HG03060 (cell line): ENCODE results near the gene HMGB2.
A peak's percentile ranks its signal among the peaks of the same experiment; 100 is the strongest.

Source experiments
- ATAC-seq: cut with Tn5 transposase; IDR thresholded peaks from one replicate; pipeline ENCODE4 v1.9.1; 2021; ENCODE audit warnings: low read depth, moderate number of reproducible peaks; ENCODE audit not compliant: unreplicated experiment

HMGB2 gene

DNA sequence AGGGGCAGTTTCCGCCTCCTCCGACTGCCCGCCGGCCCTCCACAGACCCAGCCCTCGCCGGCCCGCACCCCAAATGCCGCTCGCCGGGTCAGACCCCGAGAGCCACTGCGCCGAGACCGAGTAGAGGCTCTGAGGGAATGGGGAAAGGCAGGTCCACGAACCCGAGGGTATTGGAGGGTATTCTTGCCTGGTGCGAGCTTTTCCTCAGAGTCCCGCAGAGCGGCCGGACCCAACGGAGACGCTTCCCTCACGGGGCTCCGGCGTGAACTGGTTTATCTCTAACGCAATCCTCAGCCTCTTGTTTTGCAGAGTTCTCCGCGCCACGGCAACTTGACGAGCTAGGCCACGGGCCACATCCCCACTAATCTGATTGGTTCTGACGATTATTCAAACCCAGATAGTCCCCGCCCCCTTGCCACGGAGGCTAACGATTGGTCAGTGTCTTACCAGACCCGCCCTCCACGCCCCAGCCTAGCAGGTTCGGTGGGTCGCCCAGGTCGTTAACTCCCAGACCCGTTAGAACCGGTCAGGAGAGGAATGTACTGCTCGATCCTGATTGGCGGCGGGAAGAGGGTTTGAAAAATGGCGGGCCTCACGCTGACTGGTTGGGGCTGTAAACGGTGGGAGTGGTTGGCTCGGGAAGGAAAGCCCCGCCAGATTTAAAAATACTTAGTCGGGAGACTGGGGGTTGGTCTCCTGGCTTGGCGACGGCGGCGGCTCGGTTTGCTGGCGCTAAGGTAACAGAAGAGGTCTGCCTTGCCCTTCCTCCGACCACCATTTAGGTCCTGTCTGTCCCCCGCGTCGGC is at the start of gene HMGB2:
Gene HMGB2, minus strand, starts transcription at position 274 of the 806 bp plus-strand sequence. CDS start 709 bp downstream, outside the sequence.
- ATAC-seq, result peak; percentile 81

DNA sequence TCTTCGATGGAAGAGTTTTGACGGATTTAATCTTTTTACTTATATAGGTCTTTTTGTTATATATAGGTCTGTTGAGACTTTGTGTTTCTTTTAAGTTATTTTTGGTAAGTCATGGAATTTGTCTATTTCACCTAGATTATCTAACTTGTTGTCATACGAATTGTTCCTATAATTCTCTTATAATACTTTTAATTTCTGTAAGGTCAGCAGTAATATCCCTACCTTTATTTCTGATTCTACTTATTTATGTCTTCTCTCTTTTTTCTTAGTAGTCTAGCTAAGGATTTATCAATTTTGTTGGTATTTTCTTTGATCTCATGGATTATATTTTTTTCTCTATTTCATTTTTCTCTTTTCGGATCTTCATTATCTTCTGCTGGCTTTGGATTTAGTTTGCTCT is 48.2 kb upstream of the HMGB2 start:
- no peak for ATAC-seq

DNA sequence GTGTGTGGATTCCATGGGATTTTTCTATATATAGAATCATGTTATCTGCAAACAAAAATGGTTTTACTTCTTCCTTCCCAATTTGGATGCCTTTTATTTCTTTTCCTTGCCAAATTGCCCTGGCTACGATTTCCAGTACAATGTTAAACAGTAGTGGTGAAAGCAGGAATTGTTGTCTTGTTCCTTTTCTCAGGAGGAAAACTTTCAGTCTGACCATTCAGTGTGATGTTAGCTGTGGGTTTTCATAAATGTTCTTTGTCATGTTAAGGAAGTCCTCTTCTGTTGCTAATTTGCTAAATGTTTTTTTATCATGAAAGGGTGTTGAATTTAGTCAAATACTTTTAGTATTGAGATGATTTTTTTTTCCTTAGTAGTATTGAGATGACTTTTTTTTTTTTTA is 47.5 kb upstream of the HMGB2 start:
- ATAC-seq, result no peak

DNA sequence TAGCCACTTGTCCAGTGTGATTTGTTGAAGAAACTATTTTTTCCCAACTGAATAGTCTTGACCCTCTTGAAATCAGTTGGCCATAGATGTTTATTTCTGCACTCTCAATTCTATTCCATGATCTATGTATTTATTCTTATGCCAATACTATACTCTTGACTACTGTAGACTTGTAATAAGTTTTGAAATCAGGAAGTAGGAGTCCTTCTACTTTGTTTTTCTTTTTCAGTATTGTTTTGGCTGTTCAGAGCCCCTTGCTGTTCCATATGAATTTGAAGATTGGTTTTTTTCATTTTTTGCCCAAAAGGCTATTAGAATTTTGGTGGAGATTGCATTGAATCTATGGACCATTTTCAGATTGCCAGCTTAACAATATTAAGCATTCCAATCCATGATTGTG is 46.8 kb upstream of the HMGB2 start:
- ATAC-seq, result no peak

DNA sequence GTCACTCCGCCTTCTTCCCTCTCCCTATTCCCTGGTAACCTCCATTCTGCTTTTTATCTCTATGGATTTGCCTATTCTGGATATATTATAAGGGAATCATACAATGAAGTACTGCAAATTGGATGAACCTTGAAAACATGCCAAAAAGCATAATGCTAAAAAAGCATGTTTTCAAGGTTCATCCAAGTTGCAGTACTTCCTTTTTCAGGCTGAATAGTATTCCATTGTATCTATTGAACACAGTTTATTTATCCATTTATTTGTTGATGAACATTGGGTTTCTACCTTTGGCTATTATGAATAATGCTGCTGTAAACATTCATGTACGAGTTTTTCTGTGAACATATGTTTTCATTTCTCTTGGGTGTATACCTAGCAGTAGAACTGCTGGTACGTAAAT is 45.8 kb upstream of the HMGB2 start:
- no peak for ATAC-seq

GRCh38 chr4:173374588-173374987 is 40.4 kb upstream of the HMGB2 start:
- no peak for ATAC-seq

- ATAC-seq, result peak; percentile 0
These were observed 37.4 kb upstream of the HMGB2 start for GRCh38 chr4:173371292-173372192.

GRCh38 chr4:173370477-173371291 is 36.5 kb upstream of the HMGB2 start, which contains the start of gene SAP30:
SAP30 (plus strand) TSS chr4:173370954; CDS start chr4:173371183, 229 bp downstream.
- peak; percentile 56 for ATAC-seq

DNA sequence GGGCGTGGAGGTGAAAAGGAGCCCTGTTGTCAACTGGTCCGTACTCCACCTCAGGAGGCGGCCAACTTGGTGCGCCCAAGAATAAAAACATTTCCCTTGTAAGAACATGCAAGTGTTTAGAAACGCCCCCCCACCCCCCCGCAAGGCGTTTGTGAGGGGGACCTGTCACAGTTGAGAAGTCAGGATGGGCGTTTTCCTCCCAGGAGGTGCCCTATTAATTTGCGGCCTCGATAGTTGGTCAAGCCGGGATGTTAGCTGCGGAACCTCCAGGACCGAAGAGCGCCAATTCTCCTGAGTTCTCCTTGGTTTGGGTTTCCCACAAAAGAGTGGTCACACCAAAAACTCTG is 35.9 kb upstream of the HMGB2 start:
- ATAC-seq, result no peak

GRCh38 chr4:173367946-173368345 is 33.8 kb upstream of the HMGB2 start:
- ATAC-seq, result no peak

DNA sequence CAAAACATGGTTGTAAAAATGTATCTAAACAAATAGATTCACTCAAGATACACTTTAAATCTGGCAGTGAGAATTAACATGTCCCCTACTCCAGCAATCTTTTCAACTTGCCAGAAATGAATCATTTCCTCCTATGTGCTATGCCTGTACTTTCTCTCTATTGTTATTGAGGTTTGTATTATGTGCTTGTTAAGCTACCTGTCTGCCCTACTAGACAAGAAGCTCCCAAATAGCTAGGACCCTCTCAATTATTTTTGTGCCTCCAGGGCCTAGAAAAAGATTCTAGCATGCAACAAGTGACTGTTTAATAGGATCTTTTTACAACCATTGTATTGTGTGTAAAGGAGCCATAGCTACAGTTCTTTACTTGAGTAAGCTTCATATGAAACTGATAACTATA is 33.1 kb upstream of the HMGB2 start:
- ATAC-seq, result peak; percentile 19

GRCh38 chr4:173365359-173365996 is 31.3 kb upstream of the HMGB2 start:
- ATAC-seq, result no peak

GRCh38 chr4:173362666-173363065 is 28.5 kb upstream of the HMGB2 start:
- ATAC-seq, result no peak

DNA sequence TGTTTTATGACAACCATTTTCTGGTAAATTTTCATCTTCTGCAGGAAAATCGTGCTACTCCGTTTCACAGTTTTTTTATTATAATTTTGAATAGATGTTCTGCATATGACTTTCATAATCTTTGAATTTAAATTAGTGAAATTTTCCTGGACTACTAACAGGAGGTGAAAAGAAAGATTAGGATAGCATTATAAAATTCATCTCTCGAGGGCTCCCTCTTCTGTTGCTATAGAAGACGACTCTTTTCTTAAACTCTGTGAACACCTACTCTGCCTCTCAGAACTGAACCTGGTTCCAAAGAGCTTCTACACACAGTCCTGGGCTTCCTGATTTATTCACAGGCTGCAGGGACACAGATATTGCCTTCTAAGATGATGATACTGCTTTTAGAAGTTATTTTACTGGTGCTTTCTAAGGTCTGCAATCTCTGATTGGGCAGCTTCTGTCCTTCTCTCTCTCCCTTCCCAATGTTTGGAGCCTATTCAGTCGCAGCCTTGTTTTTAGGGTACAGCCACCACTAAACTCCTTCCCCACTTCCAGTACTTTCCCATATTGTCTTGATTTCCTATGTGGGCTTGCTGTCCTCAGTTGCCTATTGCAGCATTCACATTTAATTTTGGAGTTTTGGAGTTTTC is 26.5 kb upstream of the HMGB2 start:
- no peak for ATAC-seq

DNA sequence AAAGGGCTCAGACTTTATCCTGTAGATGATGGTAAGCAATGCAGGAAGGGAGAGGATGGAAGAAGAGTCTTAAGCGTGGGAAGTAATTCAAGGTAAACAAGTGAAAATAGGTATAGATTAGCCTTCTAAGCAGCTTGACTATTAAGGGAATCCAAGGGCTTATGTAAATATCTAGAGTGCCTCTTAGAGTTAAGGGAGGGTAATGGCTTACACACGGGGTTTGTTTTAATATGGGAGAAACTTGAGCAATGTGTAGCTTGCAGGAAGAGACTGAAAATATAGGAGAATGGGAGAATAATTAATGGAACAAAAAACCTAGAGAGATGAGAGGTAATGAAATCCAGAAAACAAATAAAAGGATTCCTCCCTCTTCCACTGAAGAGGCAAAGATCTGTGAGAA is 23.8 kb upstream of the HMGB2 start:
- ATAC-seq, result no peak

DNA sequence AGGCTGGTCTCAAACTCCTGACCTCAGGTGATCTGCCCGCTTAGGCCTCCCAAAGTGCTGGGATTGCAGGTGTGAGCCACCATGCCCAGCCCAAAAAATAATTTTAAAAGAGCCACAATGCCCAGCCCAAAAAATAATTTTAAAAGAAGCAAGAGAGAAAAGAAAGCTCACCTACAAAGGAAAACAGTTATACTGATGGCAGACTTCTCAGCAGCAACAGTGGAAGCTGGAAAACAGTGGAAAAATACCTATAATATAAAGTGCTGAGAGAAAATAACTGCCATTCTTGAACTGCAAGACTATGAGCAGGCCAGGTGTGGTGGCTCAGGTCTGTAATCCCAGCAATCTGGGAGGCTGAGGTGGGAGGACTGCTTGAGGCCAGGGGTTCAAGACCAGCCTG is 13.3 kb upstream of the HMGB2 start:
- no peak for ATAC-seq

DNA sequence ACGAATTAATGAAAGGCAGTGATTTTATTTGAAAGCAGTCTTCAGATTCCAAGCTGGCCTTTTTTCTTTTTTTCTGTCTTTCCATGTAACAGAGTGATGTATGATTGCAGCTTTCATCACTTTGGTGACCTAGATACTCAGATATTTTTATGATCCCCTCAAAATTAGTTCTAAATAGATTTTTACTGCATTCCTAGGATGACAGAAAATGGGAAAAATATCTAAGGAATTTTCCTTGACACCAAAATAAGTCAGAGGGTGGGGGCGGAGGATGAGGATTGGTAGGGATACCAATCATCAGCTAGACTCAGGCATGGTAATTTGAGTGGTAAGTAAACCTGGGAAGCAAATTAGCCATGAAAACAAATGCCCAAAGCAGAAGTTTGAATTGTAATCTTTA is 11.9 kb upstream of the HMGB2 start:
- no peak for ATAC-seq

GRCh38 chr4:173345648-173346047 is 11.5 kb upstream of the HMGB2 start:
- no peak for ATAC-seq

- no peak for ATAC-seq
These were observed 9.8 kb upstream of the HMGB2 start for GRCh38 chr4:173343832-173344397.
